Measurements from ENCODE around the gene DDIT3. TPM values are rescaled to one million over a fixed set of nuclear protein-coding genes. Genes with fewer than 3 reads are reported as not detected.

The DDIT3 gene
- total RNA-seq, 2 donors from 2014 or later = 9.9 to 12.4 TPM

DNA sequence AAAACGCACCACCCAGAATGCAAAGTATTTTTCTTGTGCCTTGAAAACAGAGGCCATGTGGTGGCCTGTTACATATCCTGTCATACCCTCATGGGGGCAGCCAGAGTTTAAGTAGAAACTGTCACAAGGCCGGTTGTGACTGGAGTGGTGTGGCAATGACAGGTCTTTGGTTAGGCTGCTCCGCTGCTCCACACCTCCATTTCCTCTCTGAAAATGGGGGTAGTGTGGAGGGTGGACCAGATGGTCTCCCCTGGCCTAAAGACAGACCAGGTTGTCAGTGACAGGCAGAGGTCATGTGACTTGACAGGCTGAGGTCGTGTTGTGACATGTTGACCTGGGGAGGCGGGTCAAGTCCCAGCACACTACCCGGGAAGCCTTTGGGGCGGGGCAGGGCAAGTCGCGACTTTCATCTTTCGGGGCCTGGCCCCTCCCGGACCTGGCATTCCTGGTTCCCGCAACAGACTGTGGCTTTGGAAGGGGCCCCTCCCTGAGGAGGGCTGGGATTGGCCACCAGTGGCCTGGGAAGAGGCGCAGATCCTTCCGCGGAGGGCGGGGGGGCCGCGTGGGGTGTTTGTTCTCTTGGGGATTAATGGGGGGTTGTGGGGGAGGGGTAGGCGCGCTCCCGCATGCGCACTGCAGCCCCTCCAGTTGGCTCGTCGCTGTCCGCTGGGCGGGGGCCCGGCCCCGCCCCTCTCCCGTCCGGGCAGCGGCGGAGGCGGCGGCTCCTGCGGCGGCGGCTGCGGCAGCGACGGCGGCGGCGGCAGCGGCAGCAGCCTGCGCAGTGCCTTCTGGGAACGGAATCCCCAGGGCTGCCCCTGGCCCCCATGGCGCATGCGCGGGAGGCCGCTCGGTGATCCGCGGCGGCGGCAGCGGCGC is 1.9 kb upstream of the DDIT3 start, which contains the start of gene MBD6:
Gene MBD6 (plus strand): TSS at position 814 of the 876 bp plus-strand sequence. CDS start 1,480 bp downstream, outside the sequence.
- TF ChIP-seq, protein P1, sequence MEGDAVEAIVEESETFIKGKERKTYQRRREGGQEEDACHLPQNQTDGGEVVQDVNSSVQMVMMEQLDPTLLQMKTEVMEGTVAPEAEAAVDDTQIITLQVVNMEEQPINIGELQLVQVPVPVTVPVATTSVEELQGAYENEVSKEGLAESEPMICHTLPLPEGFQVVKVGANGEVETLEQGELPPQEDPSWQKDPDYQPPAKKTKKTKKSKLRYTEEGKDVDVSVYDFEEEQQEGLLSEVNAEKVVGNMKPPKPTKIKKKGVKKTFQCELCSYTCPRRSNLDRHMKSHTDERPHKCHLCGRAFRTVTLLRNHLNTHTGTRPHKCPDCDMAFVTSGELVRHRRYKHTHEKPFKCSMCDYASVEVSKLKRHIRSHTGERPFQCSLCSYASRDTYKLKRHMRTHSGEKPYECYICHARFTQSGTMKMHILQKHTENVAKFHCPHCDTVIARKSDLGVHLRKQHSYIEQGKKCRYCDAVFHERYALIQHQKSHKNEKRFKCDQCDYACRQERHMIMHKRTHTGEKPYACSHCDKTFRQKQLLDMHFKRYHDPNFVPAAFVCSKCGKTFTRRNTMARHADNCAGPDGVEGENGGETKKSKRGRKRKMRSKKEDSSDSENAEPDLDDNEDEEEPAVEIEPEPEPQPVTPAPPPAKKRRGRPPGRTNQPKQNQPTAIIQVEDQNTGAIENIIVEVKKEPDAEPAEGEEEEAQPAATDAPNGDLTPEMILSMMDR (conservative IDR thresholded peaks at IDR 0.05) = no peak

DNA sequence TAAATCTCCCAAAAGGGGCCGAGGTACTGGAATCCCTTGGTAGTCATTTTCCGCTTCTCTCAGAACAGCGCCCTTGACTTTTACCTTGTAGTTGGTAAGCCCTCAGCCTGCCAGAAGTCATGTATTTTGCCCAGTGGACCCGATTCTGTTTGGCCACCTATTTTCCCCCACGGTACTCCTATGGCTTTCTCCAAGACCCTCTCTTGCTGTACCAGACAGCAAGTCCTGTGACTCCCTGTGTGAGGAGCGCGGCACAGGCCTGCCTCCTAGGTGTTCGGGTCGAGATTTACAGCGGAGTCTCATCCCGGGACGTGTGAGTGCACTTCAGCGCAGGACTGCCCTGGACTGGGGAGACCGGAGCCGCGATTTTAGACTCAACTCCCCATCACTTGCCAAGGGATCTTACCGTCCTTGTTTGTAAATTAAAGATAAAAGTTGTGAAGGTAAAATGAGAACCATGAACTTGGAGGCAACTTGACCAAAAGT is 1.3 kb upstream of the DDIT3 start:
- Mint-ChIP-seq H3K4me3 (peak overlapping the region; percentile 93), H3K36me3 (ENCODE audit: low read depth) (peaks cover 33% of the 10 kb centered on the region), H3K27me3 (ENCODE audit: insufficient read depth) (no peaks in the 10 kb centered on the region), H3K9me3 (no peaks in the 10 kb centered on the region), H3K27ac (peak overlapping the region; percentile 94), H3K4me1 (peaks cover 40% of the 10 kb centered on the region)
- Histone ChIP-seq H3K9me3 (ENCODE audit: control insufficient read depth, low read length) (no peaks in the 10 kb centered on the region), H3K27ac (ENCODE audit: low read depth, low read length) (peak overlapping the region; percentile 84), H3K9ac (ENCODE audit: extremely low read depth, low read length, poor library complexity, severe bottlenecking) (peak overlapping the region; percentile 17), H3K27me3 (ENCODE audit: control insufficient read depth, insufficient read depth, low read length, poor library complexity, severe bottlenecking) (no peaks in the 10 kb centered on the region), H3K4me1 (ENCODE audit: control insufficient read depth, insufficient read depth, low read length) (peaks cover 3% of the 10 kb centered on the region), H3K4me3 (ENCODE audit: low read length) (peak overlapping the region; percentile 84), H3K36me3 (ENCODE audit: control insufficient read depth, insufficient read depth, low read length) (peaks cover 53% of the 10 kb centered on the region)
- WGBS, 2 experiments (ENCODE audit: insufficient coverage in 1 of 2, insufficient read length in 1 of 2) = 26 to 32% methylated on average over 16 to 17 of the region's 17 CpGs
- TF ChIP-seq, protein P1 (conservative IDR thresholded peaks at IDR 0.05) = peak; percentile 32
- peak; percentile 88 for DNase-seq

More for the DNA sequence above, 1.9 kb upstream of the DDIT3 start, which contains the start of gene MBD6:
- Histone ChIP-seq H3K27me3 (ENCODE audit: control insufficient read depth, insufficient read depth, low read length, poor library complexity, severe bottlenecking) (no peaks in the 10 kb centered on the region), H3K36me3 (ENCODE audit: control insufficient read depth, insufficient read depth, low read length) (peaks cover 53% of the 10 kb centered on the region), H3K27ac (ENCODE audit: low read depth, low read length) (peak within 1 kb of the TSS; percentile 84), H3K4me3 (ENCODE audit: low read length) (peak within 1 kb of the TSS; percentile 98), H3K9ac (ENCODE audit: extremely low read depth, low read length, poor library complexity, severe bottlenecking) (peak within 1 kb of the TSS; percentile 71), H3K9me3 (ENCODE audit: control insufficient read depth, low read length) (no peaks in the 10 kb centered on the region), H3K4me1 (ENCODE audit: control insufficient read depth, insufficient read depth, low read length) (peaks cover 3% of the 10 kb centered on the region)
- H3K36me3 Mint-ChIP-seq (ENCODE audit: low read depth) = peaks cover 32% of the 10 kb centered on the region
- peak; percentile 97 for DNase-seq
- WGBS, 2 experiments (ENCODE audit: insufficient coverage in 1 of 2, insufficient read length in 1 of 2) = 1 to 7% methylated on average over 5 to 56 of the region's 57 CpGs
- peak within 1 kb of the TSS; percentile 94 for H3K27ac Mint-ChIP-seq
- no peaks in the 10 kb centered on the region for H3K9me3 Mint-ChIP-seq
- H3K4me3 Mint-ChIP-seq = peak within 1 kb of the TSS; percentile 93
- H3K4me1 Mint-ChIP-seq = peaks cover 40% of the 10 kb centered on the region
- H3K27me3 Mint-ChIP-seq (ENCODE audit: insufficient read depth) = no peaks in the 10 kb centered on the region

DNA sequence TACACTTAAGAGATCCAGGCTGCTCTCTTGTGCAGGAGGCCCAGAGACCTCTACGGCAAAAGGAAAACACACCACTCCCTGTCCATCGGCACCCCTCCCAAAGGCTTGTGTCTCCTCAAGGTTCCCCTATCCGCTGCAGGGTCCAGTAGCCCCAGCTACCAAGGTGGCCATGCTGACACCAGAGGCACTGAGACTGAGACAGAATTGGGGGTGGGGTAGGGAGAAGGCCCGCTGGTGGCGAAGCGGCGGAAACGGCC is 590 bp downstream of the DDIT3 start:
- peak overlapping the region; percentile 96 for H3K4me3 ChIP-seq (ENCODE audit: low read length)
- peaks cover 9% of the 10 kb centered on the region for H3K4me1 ChIP-seq (ENCODE audit: control insufficient read depth, insufficient read depth, low read length)
- Mint-ChIP-seq H3K27me3 (ENCODE audit: insufficient read depth) (no peaks in the 10 kb centered on the region), H3K4me1 (peaks cover 54% of the 10 kb centered on the region), H3K9me3 (no peaks in the 10 kb centered on the region), H3K4me3 (peak overlapping the region; percentile 93), H3K36me3 (ENCODE audit: low read depth) (peaks cover 47% of the 10 kb centered on the region), H3K27ac (peak overlapping the region; percentile 99)
- H3K9ac ChIP-seq (ENCODE audit: extremely low read depth, low read length, poor library complexity, severe bottlenecking) = peak overlapping the region; percentile 98
- H3K27me3 ChIP-seq (ENCODE audit: control insufficient read depth, insufficient read depth, low read length, poor library complexity, severe bottlenecking) = no peaks in the 10 kb centered on the region
- 0 to 1% methylated on average over 7 to 8 of the region's 8 CpGs for WGBS, 2 experiments (ENCODE audit: insufficient coverage in 1 of 2, insufficient read length in 1 of 2)
- TF ChIP-seq, protein P1 (conservative IDR thresholded peaks at IDR 0.05) = no peak
- H3K27ac ChIP-seq (ENCODE audit: low read depth, low read length) = peak overlapping the region; percentile 93
- H3K36me3 ChIP-seq (ENCODE audit: control insufficient read depth, insufficient read depth, low read length) = peaks cover 56% of the 10 kb centered on the region
- no peaks in the 10 kb centered on the region for H3K9me3 ChIP-seq (ENCODE audit: control insufficient read depth, low read length)
- peak; percentile 88 for DNase-seq

Data from endodermal cell (in vitro differentiated cells).